Measurements from ENCODE around the gene MAP3K3.

GRCh38 chr17:63688396-63689020 is 66.3 kb downstream of the MAP3K3 start:
- no peak for TF ChIP-seq REST (IDR thresholded peaks at IDR 0.05; ENCODE audit: low read depth)
- TF ChIP-seq CREB1 (IDR thresholded peaks at IDR 0.05; ENCODE audit: low read depth) = no peak
- TF ChIP-seq RAD21 (IDR thresholded peaks at IDR 0.05; ENCODE audit: low read depth) = no peak
- TF ChIP-seq TAF1 (IDR thresholded peaks at IDR 0.05; ENCODE audit: low read depth) = no peak
- no peak for TF ChIP-seq MAX (IDR thresholded peaks at IDR 0.05)
